Panc1 (cell line): Measurements from ENCODE around the gene THRB. TPM values are rescaled to one million over a fixed set of nuclear protein-coding genes. Genes with fewer than 3 reads are reported as not detected.

Source experiments
- ATAC-seq: fragments of 200-7000 bp; cut with Tn5 transposase; 2 replicates; pipeline ENCODE4 v1.9.1; 2020; ENCODE audit warnings: mild to moderate bottlenecking, moderate library complexity
- BruUV-seq: library from RNA; stranded (reverse); fragments of 400-500 nt; replicated peaks from 2 replicates; lab custom pipeline; 2021; lab: Mats Ljungman, UMichigan
- CTCF ChIA-PET: fragments of 300-600 bp; sonication (Branson Sonifier 250); formaldehyde crosslinking; loops from one replicate; lab custom pipeline; 2022; ENCODE audit warnings: antibody characterized with exemption; lab: Charles Lee
- POLR2A ChIA-PET: fragments of 300-600 bp; sonication (Branson Sonifier 250); formaldehyde crosslinking; loops from one replicate; lab custom pipeline; 2022; ENCODE audit warnings: antibody characterized with exemption; lab: Charles Lee
- DNase-seq: peaks from one replicate; pipeline ENCODE4 v3.0.0-alpha.2; 2010; ENCODE audit warnings: low read depth, low spot score
- H3K27ac ChIP-seq: 2 replicates; pipeline ENCODE4 v1.5.1; 2011; ENCODE audit warnings: mild to moderate bottlenecking, low read length, inconsistent platforms
- H3K27me3 ChIP-seq: fragments of 200-500 bp; sonication (Bioruptor generic); 2 replicates; pipeline ENCODE4 v1.6.0; 2014; ENCODE audit warnings: low read length, inconsistent platforms; ENCODE audit not compliant: control insufficient read depth, insufficient read depth
- H3K36me3 ChIP-seq: fragments of 200-500 bp; sonication (Bioruptor generic); 2 replicates; pipeline ENCODE4 v1.5.1; 2014; ENCODE audit warnings: inconsistent platforms, mild to moderate bottlenecking, low read length, moderate library complexity; ENCODE audit not compliant: control insufficient read depth, insufficient read depth
- H3K4me1 ChIP-seq: 2 replicates; pipeline ENCODE4 v1.5.1; 2011; ENCODE audit warnings: inconsistent platforms, mild to moderate bottlenecking, low read length, moderate library complexity; ENCODE audit not compliant: control insufficient read depth, insufficient read depth
- H3K4me3 ChIP-seq, 2 experiments: 2 replicates each; pipeline ENCODE4 v1.5.1; 2011 to 2012; ENCODE audit warnings: low read depth in 2 of 2, low read length in 2 of 2, mild to moderate bottlenecking in 2 of 2, inconsistent platforms in 1 of 2, moderate library complexity in 1 of 2
- H3K9me3 ChIP-seq: fragments of 200-500 bp; sonication (Bioruptor generic); 2 replicates; pipeline ENCODE4 v1.5.1; 2014; ENCODE audit warnings: low read depth, mild to moderate bottlenecking, inconsistent platforms, low read length, moderate library complexity; ENCODE audit not compliant: control insufficient read depth, insufficient read depth
- CTCF ChIP-seq: fragments of 450-650 bp; IDR thresholded peaks from 2 replicates; pipeline ENCODE4 v1.5.1; 2017; ENCODE audit warnings: mild to moderate bottlenecking
- POLR2AphosphoS5 ChIP-seq: IDR thresholded peaks from 2 replicates; pipeline ENCODE4 v1.6.1; 2012; ENCODE audit warnings: mild to moderate bottlenecking, low read depth, low read length, moderate library complexity
- SIN3A ChIP-seq: IDR thresholded peaks from 2 replicates; pipeline ENCODE4 v1.6.1; 2012; ENCODE audit warnings: low read depth, mild to moderate bottlenecking, low read length, moderate library complexity, borderline replicate concordance; ENCODE audit not compliant: insufficient read depth
- TCF7L2 ChIP-seq: IDR thresholded peaks from 2 replicates; pipeline ENCODE4 v1.6.1; 2011; ENCODE audit warnings: mild to moderate bottlenecking, low read depth, low read length, inconsistent platforms
- in situ Hi-C: cut with HindIII; loops from 2 replicates; pipeline ENCODE4 v1.10.0; 2016; ENCODE audit warnings: low sequenced_read_pairs, low pct_unique_long_range_greater_than_20kb
- intact Hi-C: fragments of 100-400 bp; cut with micrococcal nuclease; formaldehyde crosslinking; loops from one replicate; pipeline ENCODE4 v1.10.0; 2022; ENCODE audit not compliant: unreplicated experiment
- total RNA-seq: library from RNA; stranded (reverse); gene quantifications from one replicate; pipeline ENCODE4 v1.2.1, GENCODE V29; 2021; ENCODE audit not compliant: unreplicated experiment
- TF ChIP-seq, protein P1 (sequence below), 2 experiments: IDR thresholded peaks; 2 replicates each; pipeline ENCODE4 v1.6.1; 2011 to 2012; ENCODE audit warnings: low read depth in 2 of 2, control low read depth in 1 of 2, low read length in 1 of 2, mild to moderate bottlenecking in 1 of 2, moderate library complexity in 1 of 2; ENCODE audit not compliant: insufficient read depth in 1 of 2

Gene THRB
- total RNA-seq, 1 experiment from 2014 or later = 3.9 TPM

GRCh38 chr3:24270204-24270691, 224.4 kb downstream of the THRB start:
- Histone ChIP-seq H3K27ac (no peak overlapping the region), H3K4me3 (no peak overlapping the region), H3K9me3 (no peaks in the 10 kb centered on the region), H3K4me1 (no peaks in the 10 kb centered on the region), H3K36me3 (no peaks in the 10 kb centered on the region), H3K27me3 (no peaks in the 10 kb centered on the region)
- DNase-seq (no peak), ATAC-seq (no peak)
- CTCF ChIA-PET = no interaction called here
- TF ChIP-seq TCF7L2 (no peak), SIN3A (no peak), CTCF (no peak), POLR2AphosphoS5 (no peak)
- TF ChIP-seq, protein P1, sequence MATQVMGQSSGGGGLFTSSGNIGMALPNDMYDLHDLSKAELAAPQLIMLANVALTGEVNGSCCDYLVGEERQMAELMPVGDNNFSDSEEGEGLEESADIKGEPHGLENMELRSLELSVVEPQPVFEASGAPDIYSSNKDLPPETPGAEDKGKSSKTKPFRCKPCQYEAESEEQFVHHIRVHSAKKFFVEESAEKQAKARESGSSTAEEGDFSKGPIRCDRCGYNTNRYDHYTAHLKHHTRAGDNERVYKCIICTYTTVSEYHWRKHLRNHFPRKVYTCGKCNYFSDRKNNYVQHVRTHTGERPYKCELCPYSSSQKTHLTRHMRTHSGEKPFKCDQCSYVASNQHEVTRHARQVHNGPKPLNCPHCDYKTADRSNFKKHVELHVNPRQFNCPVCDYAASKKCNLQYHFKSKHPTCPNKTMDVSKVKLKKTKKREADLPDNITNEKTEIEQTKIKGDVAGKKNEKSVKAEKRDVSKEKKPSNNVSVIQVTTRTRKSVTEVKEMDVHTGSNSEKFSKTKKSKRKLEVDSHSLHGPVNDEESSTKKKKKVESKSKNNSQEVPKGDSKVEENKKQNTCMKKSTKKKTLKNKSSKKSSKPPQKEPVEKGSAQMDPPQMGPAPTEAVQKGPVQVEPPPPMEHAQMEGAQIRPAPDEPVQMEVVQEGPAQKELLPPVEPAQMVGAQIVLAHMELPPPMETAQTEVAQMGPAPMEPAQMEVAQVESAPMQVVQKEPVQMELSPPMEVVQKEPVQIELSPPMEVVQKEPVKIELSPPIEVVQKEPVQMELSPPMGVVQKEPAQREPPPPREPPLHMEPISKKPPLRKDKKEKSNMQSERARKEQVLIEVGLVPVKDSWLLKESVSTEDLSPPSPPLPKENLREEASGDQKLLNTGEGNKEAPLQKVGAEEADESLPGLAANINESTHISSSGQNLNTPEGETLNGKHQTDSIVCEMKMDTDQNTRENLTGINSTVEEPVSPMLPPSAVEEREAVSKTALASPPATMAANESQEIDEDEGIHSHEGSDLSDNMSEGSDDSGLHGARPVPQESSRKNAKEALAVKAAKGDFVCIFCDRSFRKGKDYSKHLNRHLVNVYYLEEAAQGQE (IDR thresholded peaks at IDR 0.05; ENCODE audit: insufficient read depth in 1 of 2, low read depth in 2 of 2, low read length in 1 of 2) = no peak
- in situ Hi-C loops = no loop called here
- POLR2A ChIA-PET = no interaction called here
- intact Hi-C loops = no loop called here
- no TSS peak for BruUV-seq

- Histone ChIP-seq H3K9me3 (no peaks in the 10 kb centered on the region), H3K4me1 (no peaks in the 10 kb centered on the region), H3K27me3 (no peaks in the 10 kb centered on the region), H3K27ac (no peak overlapping the region), H3K36me3 (no peaks in the 10 kb centered on the region), H3K4me3 (no peak overlapping the region)
- BruUV-seq = no TSS peak
- DNase-seq (no peak), ATAC-seq (no peak)
- ChIA-PET POLR2A (no interaction called here), CTCF (interaction anchor here (0.7 kb wide), 1 partner anchor 85 kb away, joined by 3 read pairs; no protein-coding TSS in a partner anchor)
- intact Hi-C loops (loop anchor here (5.0 kb wide), 1 partner anchor 233 kb away; no protein-coding TSS in a partner anchor), in situ Hi-C loops (no loop called here)
- TF ChIP-seq TCF7L2 (no peak), SIN3A (no peak), CTCF (peak; percentile 67; the same call in 1 of the 2 replicates), POLR2AphosphoS5 (no peak)
- TF ChIP-seq, protein P1 (IDR thresholded peaks at IDR 0.05; ENCODE audit: insufficient read depth in 1 of 2, low read depth in 2 of 2, low read length in 1 of 2) = no peak
Measured at GRCh38 chr3:24264748-24265158, 229.9 kb downstream of the THRB start.
